Stomach smooth muscle (tissue), 2 donors: ENCODE data around the gene C1orf35.

Experiments used
- H3K27ac ChIP-seq: one replicate; pipeline ENCODE4 v1.7.0; 2013; ENCODE audit warnings: mild to moderate bottlenecking, low read length, inconsistent platforms
- H3K27me3 ChIP-seq, 2 donors: one replicate each; pipeline ENCODE4 v1.7.0; 2013; ENCODE audit warnings: low read length in 2 of 2; ENCODE audit not compliant: insufficient read depth in 2 of 2, control insufficient read depth in 1 of 2
- H3K36me3 ChIP-seq, 2 donors: one replicate each; pipeline ENCODE4 v1.7.0; 2013; ENCODE audit warnings: low read length in 2 of 2; ENCODE audit not compliant: control insufficient read depth in 2 of 2, insufficient read depth in 2 of 2
- H3K4me1 ChIP-seq: one replicate; pipeline ENCODE4 v1.7.0; 2013; ENCODE audit warnings: low read length; ENCODE audit not compliant: control insufficient read depth, insufficient read depth
- H3K4me3 ChIP-seq, 2 donors: one replicate each; pipeline ENCODE4 v1.7.0; 2013; ENCODE audit warnings: low read length in 2 of 2
- H3K9ac ChIP-seq, 2 donors: one replicate each; pipeline ENCODE4 v1.7.0; 2013; ENCODE audit warnings: low read length in 2 of 2, mild to moderate bottlenecking in 1 of 2
- H3K9me3 ChIP-seq, 2 donors: one replicate each; pipeline ENCODE4 v1.7.0; 2013; ENCODE audit warnings: low read length in 2 of 2; ENCODE audit not compliant: control insufficient read depth in 2 of 2
- donor health status: healthy.
- donor health status: Pancreatic carcinoma.

Gene C1orf35

DNA sequence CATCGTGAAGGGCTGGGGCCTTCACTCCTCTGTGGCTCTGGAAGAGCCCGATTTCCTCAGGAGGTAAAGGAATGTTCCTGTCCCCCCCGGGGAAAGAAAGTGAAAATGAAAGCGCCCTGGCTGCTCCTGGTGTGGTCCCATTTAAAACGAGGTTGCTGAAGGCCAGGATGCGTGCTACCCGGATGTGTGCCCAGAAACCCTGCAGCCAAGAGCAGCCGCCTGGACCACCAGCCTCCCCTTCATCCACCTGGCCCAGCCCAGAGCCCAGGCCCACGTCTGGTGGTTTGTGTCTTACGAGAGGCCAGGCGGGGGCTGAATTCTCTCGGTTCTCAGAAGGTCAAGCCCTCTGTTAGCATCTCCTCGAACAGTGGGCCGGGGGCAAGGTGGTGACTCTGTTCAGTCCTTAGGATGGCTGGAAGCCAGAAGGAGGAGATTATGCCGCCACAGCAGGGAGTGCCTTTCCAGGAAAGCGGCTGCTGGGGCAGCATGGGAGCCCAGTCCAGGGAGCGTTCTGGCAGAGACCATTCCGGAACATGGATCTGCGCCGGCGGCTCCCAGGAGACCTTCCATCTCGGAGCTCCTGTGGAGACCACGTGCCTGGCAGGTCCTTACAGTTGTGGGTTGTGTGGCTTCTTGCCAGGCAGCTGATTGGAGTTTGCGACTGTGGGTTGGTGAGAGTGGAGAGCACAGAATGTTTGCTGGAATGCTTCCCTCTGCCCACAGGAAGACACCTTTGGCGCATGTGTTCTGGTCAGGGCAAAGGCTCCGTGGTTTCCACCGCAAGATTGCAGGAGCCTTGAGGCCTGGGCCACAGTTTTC, 38.3 kb upstream of the C1orf35 start:
- H3K4me3 ChIP-seq: peak overlapping the region; percentile 76 to 95
- H3K27me3 ChIP-seq: no peaks in the 10 kb centered on the region
- H3K9me3 ChIP-seq: no peaks in the 10 kb centered on the region
- peaks cover 36% of the 10 kb centered on the region for H3K4me1 ChIP-seq
- peak overlapping the region; percentile 84 to 93 for H3K9ac ChIP-seq
- peaks cover 0 to 8% of the 10 kb centered on the region in 2 donors for H3K36me3 ChIP-seq
- peak overlapping the region; percentile 93 for H3K27ac ChIP-seq

DNA sequence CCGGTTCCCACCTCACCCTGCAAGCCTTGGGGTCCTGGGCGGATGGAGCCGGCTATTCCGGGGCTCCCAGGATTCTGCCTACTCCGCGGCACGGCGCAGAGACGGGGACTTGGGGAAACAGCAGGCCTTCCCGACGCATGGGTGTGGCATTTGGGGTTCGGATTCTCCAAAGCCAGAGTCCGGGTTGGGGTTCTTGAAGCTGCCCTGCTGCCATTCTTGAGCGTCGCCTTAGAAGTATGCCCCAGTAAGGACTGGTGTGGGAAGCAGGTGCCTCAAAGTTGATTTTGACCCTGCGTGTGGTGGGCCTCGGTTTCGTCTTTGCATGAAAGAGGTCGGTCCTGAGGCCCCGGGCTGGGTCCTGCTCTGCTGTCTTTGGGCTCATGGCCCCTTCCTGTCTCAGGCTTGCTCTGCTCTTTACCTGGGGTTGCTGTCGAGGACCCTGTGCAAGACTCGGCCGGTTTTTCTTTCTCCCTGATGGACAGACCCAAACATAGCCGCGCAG, 37.6 kb upstream of the C1orf35 start:
- peaks cover 0 to 6% of the 10 kb centered on the region in 2 donors for H3K36me3 ChIP-seq
- peak overlapping the region; percentile 76 to 95 for H3K4me3 ChIP-seq
- no peaks in the 10 kb centered on the region for H3K27me3 ChIP-seq
- H3K9ac ChIP-seq: peak overlapping the region; percentile 84 to 93
- H3K4me1 ChIP-seq: peaks cover 36% of the 10 kb centered on the region
- H3K27ac ChIP-seq: peak overlapping the region; percentile 93
- no peaks in the 10 kb centered on the region for H3K9me3 ChIP-seq

DNA sequence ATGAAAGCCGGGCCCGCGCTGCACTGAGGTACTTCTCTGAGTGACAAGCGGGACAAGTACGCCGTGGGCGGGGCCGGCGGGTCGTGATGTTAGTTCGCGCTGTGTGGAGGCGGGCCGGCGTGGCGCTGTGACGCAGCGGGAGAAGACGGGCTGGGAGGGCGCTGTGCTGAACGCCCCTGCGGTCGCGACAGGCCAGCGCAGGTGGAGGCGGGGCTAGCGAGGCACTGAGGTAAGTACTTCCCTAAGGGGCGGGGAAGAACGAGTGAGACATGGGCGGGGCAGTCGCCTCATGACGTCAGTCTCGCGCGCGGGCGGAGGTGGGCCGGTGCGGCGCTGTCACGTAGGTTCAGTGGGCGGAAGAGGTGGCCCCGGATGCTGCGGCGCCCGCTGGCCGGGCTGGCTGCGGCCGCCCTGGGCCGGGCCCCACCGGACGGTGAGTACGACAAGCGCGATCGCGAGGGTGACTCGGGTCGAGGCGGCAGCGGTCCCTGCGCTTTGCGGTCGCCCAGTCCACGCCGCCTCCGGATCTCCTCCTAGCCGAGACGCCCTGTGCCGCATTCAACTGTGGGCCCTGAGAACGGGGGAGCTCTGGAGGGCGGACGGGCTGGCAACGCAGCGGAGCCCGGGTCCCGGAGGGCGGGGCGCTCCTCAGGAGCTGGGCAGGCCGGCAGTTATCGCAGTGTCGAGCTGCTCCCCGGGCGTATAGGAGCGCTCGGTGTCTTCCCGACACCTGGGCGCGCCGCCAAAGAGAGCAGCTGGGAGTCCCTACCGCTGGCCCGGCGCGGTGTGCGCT, 37.0 kb upstream of the C1orf35 start, which contains the start of gene GUK1:
GUK1 (plus strand) TSS at position 349 of the 793 bp plus-strand sequence; CDS start at position 373, 24 bp downstream.
- Histone ChIP-seq H3K9ac (peak within 1 kb of the TSS; percentile 84 to 93), H3K9me3 (no peaks in the 10 kb centered on the region), H3K27me3 (peaks cover 0 to 2% of the 10 kb centered on the region in 2 donors), H3K27ac (peak within 1 kb of the TSS; percentile 93), H3K4me3 (peak within 1 kb of the TSS; percentile 76 to 95), H3K4me1 (peaks cover 36% of the 10 kb centered on the region), H3K36me3 (peaks cover 0 to 2% of the 10 kb centered on the region in 2 donors)

DNA sequence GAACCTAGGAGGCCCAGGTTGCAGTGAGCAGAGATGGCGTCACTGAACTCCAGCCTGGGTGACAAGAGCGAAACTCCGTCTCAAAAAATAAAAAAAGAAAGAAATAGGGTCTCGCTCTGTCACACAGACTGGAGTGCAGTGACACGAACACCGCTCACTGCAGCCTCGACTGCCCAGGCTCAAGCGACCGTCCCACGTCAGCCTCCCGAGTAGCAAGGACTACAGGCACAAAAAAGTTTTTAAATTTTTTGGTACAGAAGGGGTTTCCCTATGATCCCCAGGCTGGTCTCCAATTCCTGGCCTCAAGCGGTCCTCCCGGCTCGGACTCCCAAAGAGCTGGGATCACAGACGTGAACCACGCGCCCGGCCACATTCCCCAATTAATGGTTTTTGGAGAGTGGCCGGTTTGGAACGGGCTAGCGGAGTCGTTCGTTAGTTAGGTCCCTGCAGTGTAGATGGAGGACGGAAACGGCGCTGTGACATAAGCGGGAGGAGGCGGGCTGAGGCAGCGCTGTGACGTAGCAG, 36.3 kb upstream of the C1orf35 start:
- Histone ChIP-seq H3K27ac (peak overlapping the region; percentile 93), H3K9me3 (no peaks in the 10 kb centered on the region), H3K36me3 (peaks cover 0 to 2% of the 10 kb centered on the region in 2 donors), H3K9ac (peak overlapping the region; percentile 76 to 84), H3K4me1 (peaks cover 36% of the 10 kb centered on the region), H3K27me3 (peaks cover 0 to 2% of the 10 kb centered on the region in 2 donors), H3K4me3 (peak overlapping the region; percentile 76 to 95)

DNA sequence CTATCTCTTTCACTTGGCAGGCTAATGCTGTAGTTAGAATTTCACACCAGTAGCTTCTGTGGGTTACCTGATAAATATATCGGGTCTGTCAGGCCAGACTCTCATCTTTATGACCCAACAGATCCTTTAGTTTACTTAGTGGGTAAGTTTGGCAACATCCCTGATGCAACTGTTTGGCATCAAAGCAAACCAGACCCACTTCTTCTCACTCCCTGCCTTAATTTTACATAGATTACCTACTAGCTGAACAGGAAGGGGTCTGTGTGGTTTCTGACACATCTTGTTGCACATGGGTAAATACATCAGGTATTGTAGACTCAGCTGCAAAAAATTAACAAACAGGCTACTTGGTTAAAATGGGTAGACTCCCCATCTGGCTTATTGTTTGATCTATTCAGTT, 33.8 kb upstream of the C1orf35 start:
- no peaks in the 10 kb centered on the region for H3K9me3 ChIP-seq
- peaks cover 0 to 1% of the 10 kb centered on the region in 2 donors for H3K36me3 ChIP-seq
- H3K27me3 ChIP-seq: peaks cover 0 to 2% of the 10 kb centered on the region in 2 donors
- no peak overlapping the region for H3K4me3 ChIP-seq
- H3K4me1 ChIP-seq: peaks cover 16% of the 10 kb centered on the region
- H3K9ac ChIP-seq: no peak overlapping the region
- H3K27ac ChIP-seq: no peak overlapping the region

DNA sequence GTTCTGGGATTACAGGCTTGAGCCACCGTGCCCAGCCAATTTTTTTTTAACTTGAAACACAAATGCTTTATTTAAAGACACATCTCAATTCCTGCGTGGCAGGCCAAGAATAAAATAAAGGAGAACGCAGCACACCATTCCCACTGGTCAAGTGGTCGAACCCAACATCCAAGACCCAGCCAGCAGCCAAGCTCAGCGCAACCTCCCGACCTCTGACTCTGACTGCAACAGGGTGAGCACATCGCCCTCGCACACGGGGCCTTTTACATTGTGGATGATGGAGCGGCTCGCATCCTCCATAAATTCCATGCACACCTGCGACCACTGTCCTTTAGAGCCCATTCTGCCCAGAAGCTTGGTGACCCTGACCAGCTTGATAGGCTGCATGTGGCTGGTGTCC, 31.5 kb upstream of the C1orf35 start:
- no peaks in the 10 kb centered on the region for H3K4me1 ChIP-seq
- H3K4me3 ChIP-seq: no peak overlapping the region
- H3K9ac ChIP-seq: no peak overlapping the region
- H3K9me3 ChIP-seq: no peaks in the 10 kb centered on the region
- peaks cover 0 to 3% of the 10 kb centered on the region in 2 donors for H3K27me3 ChIP-seq
- H3K27ac ChIP-seq: no peak overlapping the region
- H3K36me3 ChIP-seq: no peaks in the 10 kb centered on the region

DNA sequence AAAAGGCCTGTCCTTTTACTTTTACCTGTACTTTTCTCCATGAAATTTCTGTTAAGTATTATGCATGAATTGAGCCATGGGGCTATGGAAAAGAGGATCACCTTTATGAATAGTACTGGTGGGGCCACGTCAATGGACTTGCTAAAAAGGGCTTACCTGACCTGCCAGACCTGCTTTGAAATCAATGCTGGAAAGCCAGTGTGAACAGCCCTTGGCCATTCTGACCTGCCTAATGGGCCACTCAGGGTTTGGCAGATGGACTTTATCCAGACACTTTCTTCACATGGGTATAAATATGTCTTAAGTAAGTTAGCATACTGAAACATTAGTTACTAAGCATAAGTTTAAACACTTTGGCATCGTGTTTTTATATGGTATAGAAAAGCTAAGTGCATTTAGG, 28.6 kb upstream of the C1orf35 start:
- Histone ChIP-seq H3K27ac (no peak overlapping the region), H3K36me3 (no peaks in the 10 kb centered on the region), H3K27me3 (peaks cover 4 to 5% of the 10 kb centered on the region in 2 donors), H3K9me3 (no peaks in the 10 kb centered on the region), H3K4me1 (no peaks in the 10 kb centered on the region), H3K4me3 (no peak overlapping the region), H3K9ac (no peak overlapping the region)

DNA sequence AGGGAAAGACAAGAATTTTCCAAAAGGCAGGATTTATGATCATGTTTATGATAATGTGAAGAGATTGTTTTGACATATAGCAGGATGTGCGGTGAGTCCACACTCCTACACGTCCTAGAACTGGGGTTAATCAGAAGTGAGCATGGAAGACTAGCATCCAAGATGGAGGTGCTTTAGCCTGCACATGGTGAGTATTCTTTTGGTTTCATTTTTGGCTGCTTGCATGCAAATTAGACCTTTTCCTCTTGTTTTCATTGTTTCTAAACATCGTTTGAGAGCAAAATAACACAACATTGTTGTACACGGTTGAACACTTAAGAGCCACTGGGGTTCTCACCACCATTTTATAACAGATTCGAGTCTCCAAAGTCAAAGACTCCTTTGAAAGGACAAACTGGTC, 22.1 kb upstream of the C1orf35 start:
- Histone ChIP-seq H3K4me1 (no peaks in the 10 kb centered on the region), H3K4me3 (no peak overlapping the region), H3K27me3 (peaks cover 2 to 4% of the 10 kb centered on the region in 2 donors), H3K9ac (no peak overlapping the region), H3K9me3 (no peaks in the 10 kb centered on the region), H3K27ac (no peak overlapping the region), H3K36me3 (no peaks in the 10 kb centered on the region)

DNA sequence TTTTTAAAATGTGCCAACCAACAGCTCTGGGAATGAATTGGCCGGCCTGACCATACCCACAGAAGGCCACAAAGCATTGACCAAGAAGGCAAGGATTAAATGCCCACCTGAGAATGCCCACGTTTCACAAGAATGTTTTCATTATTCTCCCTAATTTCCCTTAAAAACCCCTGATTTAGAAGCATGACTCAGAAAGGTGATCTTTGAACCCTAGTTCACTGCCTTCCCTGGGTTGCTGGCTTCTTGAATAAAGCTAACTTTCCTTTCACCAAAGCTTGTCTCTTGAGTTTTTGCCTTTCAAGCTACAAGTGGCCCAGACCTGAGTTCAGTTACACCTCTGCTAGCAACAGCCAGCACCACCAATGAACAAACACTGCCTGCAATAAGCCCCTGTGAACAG, 20.4 kb upstream of the C1orf35 start:
- H3K4me1 ChIP-seq: no peaks in the 10 kb centered on the region

DNA sequence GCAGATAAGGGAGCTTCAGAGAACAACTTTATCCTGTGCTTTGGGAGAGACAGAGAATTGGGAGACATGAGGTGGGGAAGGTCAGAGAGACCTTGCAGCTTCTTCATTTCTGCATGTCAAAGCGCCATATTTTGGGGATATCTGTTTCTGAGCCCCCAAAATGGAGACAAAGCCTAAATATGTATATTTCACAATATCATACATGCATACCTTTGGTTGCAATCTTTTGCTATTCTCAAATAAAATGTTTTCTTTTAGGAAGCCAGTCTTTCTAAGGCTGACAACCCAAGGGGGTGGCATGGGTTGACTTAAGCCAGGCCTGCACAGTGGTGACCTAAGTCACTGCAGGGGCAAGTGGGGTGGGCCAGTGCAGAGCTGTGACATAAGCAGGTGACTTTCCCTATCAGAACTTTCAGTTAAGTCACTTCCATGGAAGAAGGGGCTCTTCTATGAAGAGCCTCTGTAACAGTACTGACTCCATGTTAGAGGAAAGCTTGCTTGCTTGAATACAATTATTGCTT, 19.9 kb upstream of the C1orf35 start:
- Histone ChIP-seq H3K27me3 (no peaks in the 10 kb centered on the region), H3K27ac (no peak overlapping the region), H3K4me1 (no peaks in the 10 kb centered on the region), H3K9ac (no peak overlapping the region), H3K9me3 (no peaks in the 10 kb centered on the region), H3K36me3 (no peaks in the 10 kb centered on the region), H3K4me3 (no peak overlapping the region)

More for the DNA sequence above, 20.4 kb upstream of the C1orf35 start:
- Histone ChIP-seq H3K4me3 (no peak overlapping the region), H3K9ac (no peak overlapping the region), H3K27me3 (peaks cover 0 to 1% of the 10 kb centered on the region in 2 donors), H3K36me3 (no peaks in the 10 kb centered on the region), H3K9me3 (no peaks in the 10 kb centered on the region), H3K27ac (no peak overlapping the region)
